Stimulated activated CD8-positive, alpha-beta memory T cell treated with anti-CD3 and anti-CD28 coated beads, Interleukin-12 subunit alpha, Interleukin-12 subunit beta, amount 100 ng/mL, for 24 hours (primary cell): ENCODE measurements around the gene GPR183.

ENCODE experiments used
- DNase-seq: peaks from one replicate; pipeline ENCODE4 v3.0.0-alpha.2; 2020; ENCODE audit errors: extremely low read depth

The GPR183 gene

GRCh38 chr13:99246100-99246499, 61.1 kb downstream of the GPR183 start:
- DNase-seq: no peak
